LNCaP clone FGC (cell line): ENCODE measurements around the gene BAIAP3.

Experiments used
- DNase-seq: peaks from one replicate; pipeline ENCODE4 v3.0.0-alpha.2; 2011; ENCODE audit warnings: low read depth
- H3K4me3 ChIP-seq: 2 replicates; pipeline ENCODE4 v1.5.1; 2011; ENCODE audit warnings: mild to moderate bottlenecking, low read depth, low read length, control low read depth
- CTCF ChIP-seq: IDR thresholded peaks from 2 replicates; pipeline ENCODE4 v1.5.1; 2012; ENCODE audit warnings: mild to moderate bottlenecking; ENCODE audit not compliant: control insufficient read depth, insufficient read depth; ENCODE audit errors: extremely low read depth

BAIAP3 gene

DNA sequence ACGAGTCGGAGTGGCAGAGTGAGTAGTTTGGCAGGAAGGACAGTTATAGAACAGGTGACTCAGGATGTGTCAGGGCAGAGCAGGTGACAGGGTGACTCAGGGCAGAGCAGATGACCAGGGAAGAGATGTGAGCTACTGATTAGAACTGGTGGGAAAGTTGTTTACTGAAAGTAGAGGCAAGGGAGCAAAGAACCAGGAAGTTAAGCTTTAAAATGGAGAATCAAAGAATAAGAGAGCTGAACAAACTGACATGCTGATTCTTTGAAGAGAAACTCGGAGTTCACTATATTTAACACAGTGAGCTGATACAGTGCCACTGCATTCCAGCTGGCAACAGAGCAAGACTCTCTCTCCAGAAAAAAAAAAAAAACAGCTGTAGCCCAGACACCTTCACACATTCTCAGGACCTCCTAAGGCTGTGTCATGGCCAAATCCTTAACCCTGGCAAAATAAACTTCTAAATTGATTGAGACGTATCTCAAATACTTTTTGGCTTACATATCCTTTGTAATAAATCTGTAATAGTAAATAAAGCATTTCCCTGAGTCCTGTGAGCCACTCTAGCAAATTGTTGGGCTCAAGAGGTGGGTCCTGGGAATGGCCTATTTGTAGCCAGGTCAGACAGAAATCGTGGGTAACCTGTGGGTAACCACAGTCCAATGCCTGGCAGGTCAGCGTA, 36.3 kb upstream of the BAIAP3 start:
- no peak overlapping the region for H3K4me3 ChIP-seq
- peak; percentile 96 for DNase-seq
- TF ChIP-seq CTCF: no peak

DNA sequence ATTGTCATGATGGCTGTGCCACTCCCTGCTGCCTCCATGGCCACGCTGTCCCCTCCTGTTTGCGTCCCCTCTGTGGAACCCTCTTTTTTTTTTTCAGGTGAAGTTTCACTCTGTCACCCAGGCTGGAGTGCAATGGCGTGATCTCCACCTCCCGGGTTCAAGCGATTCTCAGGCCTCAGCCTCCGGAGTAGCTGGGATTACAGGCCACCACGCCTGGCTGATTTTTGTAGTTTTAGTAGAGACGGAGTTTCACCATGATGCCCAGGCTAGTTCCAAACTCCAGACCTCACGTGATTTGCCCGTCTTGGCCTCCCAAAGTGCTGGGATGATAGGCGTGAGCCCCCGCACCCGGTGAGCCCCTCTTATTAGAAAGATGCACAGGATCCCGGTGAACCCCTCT, 35.0 kb upstream of the BAIAP3 start:
- H3K4me3 ChIP-seq: no peak overlapping the region
- no peak for DNase-seq
- no peak for TF ChIP-seq CTCF

GRCh38 chr16:1299012-1299867, 34.2 kb upstream of the BAIAP3 start:
- DNase-seq: no peak
- H3K4me3 ChIP-seq: no peak overlapping the region
- TF ChIP-seq CTCF: no peak

- no peak overlapping the region for H3K4me3 ChIP-seq
- TF ChIP-seq CTCF: no peak
- DNase-seq: no peak
These were observed 33.6 kb upstream of the BAIAP3 start for GRCh38 chr16:1299868-1300203.

- H3K4me3 ChIP-seq: no peak overlapping the region
- no peak for DNase-seq
- peak; percentile 91 for TF ChIP-seq CTCF
These were observed 32.6 kb upstream of the BAIAP3 start for GRCh38 chr16:1300664-1301476.

DNA sequence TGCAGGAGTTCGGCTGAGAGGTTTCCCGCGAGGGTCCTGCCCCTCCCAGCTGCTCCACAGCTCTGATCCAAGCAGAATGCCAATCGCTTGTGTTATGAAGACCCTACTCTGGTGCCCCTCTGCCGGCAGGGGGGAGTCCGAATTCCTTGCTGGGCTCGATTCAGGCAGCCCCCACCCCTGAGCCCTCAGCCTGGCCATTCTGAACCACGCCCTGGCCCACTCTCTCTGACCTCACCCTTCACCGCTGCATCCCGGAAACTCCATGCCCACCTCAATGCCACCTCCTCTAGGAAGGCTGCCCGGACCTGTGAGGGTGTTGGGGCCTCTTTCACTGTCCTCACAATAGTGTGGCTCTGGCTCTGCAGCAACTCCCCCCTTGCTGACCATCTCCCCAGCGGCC, 31.9 kb upstream of the BAIAP3 start:
- DNase-seq: no peak
- no peak for TF ChIP-seq CTCF
- no peak overlapping the region for H3K4me3 ChIP-seq
